ENCODE measurements around the gene PTPN2. TPM values are rescaled to one million over a fixed set of nuclear protein-coding genes. Genes with fewer than 3 reads are reported as not detected.
A peak's percentile ranks its signal among the peaks of the same experiment; 100 is the strongest.

PTPN2 gene
- total RNA-seq, 1 donor from 2014 or later: 11.0 TPM

- Histone ChIP-seq H3K27ac (replicated peaks) (no peak overlapping the region), H3K36me3 (no peaks in the 10 kb centered on the region), H3K4me1 (no peaks in the 10 kb centered on the region), H3K27me3 (ENCODE audit: low read depth) (no peaks in the 10 kb centered on the region), H3K4me3 (no peak overlapping the region), H3K9me3 (replicated peaks) (no peaks in the 10 kb centered on the region)
- TF ChIP-seq, protein P1, sequence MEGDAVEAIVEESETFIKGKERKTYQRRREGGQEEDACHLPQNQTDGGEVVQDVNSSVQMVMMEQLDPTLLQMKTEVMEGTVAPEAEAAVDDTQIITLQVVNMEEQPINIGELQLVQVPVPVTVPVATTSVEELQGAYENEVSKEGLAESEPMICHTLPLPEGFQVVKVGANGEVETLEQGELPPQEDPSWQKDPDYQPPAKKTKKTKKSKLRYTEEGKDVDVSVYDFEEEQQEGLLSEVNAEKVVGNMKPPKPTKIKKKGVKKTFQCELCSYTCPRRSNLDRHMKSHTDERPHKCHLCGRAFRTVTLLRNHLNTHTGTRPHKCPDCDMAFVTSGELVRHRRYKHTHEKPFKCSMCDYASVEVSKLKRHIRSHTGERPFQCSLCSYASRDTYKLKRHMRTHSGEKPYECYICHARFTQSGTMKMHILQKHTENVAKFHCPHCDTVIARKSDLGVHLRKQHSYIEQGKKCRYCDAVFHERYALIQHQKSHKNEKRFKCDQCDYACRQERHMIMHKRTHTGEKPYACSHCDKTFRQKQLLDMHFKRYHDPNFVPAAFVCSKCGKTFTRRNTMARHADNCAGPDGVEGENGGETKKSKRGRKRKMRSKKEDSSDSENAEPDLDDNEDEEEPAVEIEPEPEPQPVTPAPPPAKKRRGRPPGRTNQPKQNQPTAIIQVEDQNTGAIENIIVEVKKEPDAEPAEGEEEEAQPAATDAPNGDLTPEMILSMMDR (IDR thresholded peaks at IDR 0.05; ENCODE audit: borderline replicate concordance): no peak
- no peak for DNase-seq
- intact Hi-C loops (cut with micrococcal nuclease): no loop called here
Observed at GRCh38 chr18:12786669-12787068, 97.4 kb downstream of the PTPN2 start.

DNA sequence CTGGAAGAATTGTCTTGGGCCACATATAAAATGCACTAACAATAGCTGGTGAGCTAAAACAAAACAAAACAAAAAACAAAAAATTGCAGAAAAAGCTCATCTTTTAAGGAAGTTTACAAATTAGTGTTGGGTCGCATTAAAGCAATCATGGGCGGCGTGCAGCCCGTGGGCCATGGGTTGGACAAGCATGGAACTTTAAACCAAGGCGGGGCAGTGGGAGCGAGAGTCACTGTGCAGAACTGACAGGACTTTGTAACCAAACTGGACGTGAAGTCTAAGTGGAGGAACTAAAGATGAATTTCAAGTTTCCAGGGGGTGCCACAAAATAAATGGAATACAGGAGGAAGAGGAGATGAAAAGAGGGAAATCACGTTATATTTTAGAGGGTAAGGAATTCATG is 100.5 kb downstream of the PTPN2 start:
- Histone ChIP-seq H3K36me3 (no peaks in the 10 kb centered on the region), H3K9me3 (replicated peaks) (no peaks in the 10 kb centered on the region), H3K4me3 (no peak overlapping the region), H3K27ac (replicated peaks) (no peak overlapping the region), H3K4me1 (no peaks in the 10 kb centered on the region), H3K27me3 (ENCODE audit: low read depth) (no peaks in the 10 kb centered on the region)
- intact Hi-C loops (cut with micrococcal nuclease): no loop called here
- no peak for DNase-seq
- TF ChIP-seq, protein P1 (IDR thresholded peaks at IDR 0.05; ENCODE audit: borderline replicate concordance): no peak

GRCh38 chr18:12782521-12782920 is 101.5 kb downstream of the PTPN2 start:
- H3K36me3 ChIP-seq: no peaks in the 10 kb centered on the region
- TF ChIP-seq, protein P1 (IDR thresholded peaks at IDR 0.05; ENCODE audit: borderline replicate concordance): no peak
- no peaks in the 10 kb centered on the region for H3K27me3 ChIP-seq (ENCODE audit: low read depth)
- intact Hi-C loops (cut with micrococcal nuclease): no loop called here
- H3K4me1 ChIP-seq: no peaks in the 10 kb centered on the region
- no peak overlapping the region for H3K27ac ChIP-seq (replicated peaks)
- no peak overlapping the region for H3K4me3 ChIP-seq
- DNase-seq: no peak
- no peaks in the 10 kb centered on the region for H3K9me3 ChIP-seq (replicated peaks)

- no peak for DNase-seq
- intact Hi-C loops (cut with micrococcal nuclease): no loop called here
- Histone ChIP-seq H3K27ac (replicated peaks) (no peak overlapping the region), H3K27me3 (ENCODE audit: low read depth) (no peaks in the 10 kb centered on the region), H3K4me3 (no peak overlapping the region), H3K9me3 (replicated peaks) (no peaks in the 10 kb centered on the region), H3K36me3 (no peaks in the 10 kb centered on the region), H3K4me1 (no peaks in the 10 kb centered on the region)
- TF ChIP-seq, protein P1 (IDR thresholded peaks at IDR 0.05; ENCODE audit: borderline replicate concordance): no peak
Observed at GRCh38 chr18:12779456-12779855, 104.6 kb downstream of the PTPN2 start.

GRCh38 chr18:12779043-12779442 is 105.0 kb downstream of the PTPN2 start:
- Histone ChIP-seq H3K36me3 (no peaks in the 10 kb centered on the region), H3K4me1 (no peaks in the 10 kb centered on the region), H3K9me3 (replicated peaks) (no peaks in the 10 kb centered on the region), H3K27me3 (ENCODE audit: low read depth) (no peaks in the 10 kb centered on the region), H3K4me3 (no peak overlapping the region), H3K27ac (replicated peaks) (no peak overlapping the region)
- intact Hi-C loops (cut with micrococcal nuclease): no loop called here
- no peak for DNase-seq
- TF ChIP-seq, protein P1 (IDR thresholded peaks at IDR 0.05; ENCODE audit: borderline replicate concordance): no peak

DNA sequence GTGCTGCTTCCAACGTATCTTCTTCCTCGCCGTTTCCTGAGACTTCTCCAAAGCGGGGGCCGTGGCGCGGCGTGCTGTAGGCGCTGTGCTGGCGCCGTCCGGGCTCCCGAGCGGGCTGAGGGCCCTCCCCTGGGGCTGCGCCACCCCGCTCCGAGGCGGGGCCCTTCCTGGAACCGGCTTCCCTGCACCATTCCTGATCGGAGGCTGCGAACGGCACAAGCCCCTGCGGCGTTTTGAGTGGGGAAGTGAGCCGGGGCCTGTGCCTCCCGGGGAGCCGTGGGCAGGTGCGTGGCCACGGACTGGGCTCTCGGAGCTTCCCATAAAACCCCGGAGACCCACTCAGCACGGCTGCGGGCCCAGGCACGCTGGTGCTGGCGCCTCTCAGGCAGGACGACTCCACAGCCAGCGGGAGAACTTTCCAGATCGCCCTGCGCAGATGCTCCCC is 106.5 kb downstream of the PTPN2 start:
- TF ChIP-seq, protein P1 (IDR thresholded peaks at IDR 0.05; ENCODE audit: borderline replicate concordance): no peak
- Histone ChIP-seq H3K4me1 (no peaks in the 10 kb centered on the region), H3K27ac (replicated peaks) (no peak overlapping the region), H3K27me3 (ENCODE audit: low read depth) (no peaks in the 10 kb centered on the region), H3K4me3 (peak overlapping the region; percentile 45), H3K36me3 (no peaks in the 10 kb centered on the region), H3K9me3 (replicated peaks) (no peaks in the 10 kb centered on the region)
- no peak for DNase-seq
- intact Hi-C loops (cut with micrococcal nuclease): no loop called here
